ENCODE results near the gene SLC18B1. TPM values are rescaled to one million over a fixed set of nuclear protein-coding genes. Genes with fewer than 3 reads are reported as not detected.

Gene SLC18B1
- total and polyA plus RNA-seq, 2 of the 13 experiments (the other 11 are each of a cell fraction or from before 2014, with no cell fraction given), result 11.4 to 13.8 TPM

DNA sequence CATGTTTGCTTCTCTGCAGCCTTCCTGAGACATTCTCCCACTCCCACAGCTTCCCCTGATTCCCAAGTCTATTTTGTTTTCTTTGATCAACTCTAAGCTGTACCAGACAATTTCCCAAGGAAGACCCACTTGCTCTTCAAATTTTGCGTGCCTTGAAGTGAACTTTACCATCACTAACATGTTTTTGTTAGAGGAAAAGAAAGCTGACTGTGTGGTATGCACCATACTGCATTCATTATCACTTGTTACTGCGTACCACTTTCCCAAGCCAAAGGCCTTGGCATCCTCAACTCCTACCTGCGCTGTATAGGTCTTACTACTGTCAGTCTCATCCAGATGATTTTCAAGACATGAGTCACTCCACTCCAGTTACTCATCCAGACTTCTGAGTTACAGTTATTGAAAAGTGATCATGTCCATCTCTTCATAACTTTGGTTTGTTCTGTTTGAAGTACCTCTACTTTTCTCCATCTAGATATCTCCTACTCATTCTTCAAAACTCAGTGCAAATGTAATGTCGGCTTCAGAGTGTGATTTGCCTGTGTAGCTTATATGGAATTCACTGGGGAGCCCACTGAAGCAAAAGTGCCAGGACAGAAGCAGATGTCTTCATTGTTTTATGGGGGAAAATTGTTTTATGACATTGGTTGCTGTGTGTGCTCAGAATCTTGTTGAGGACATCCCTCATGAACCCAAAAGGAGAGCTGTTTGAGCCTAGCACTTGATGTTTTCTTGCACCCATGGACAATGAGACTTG, 21.1 kb upstream of the SLC18B1 start (continued):
- TF ChIP-seq, protein P1, sequence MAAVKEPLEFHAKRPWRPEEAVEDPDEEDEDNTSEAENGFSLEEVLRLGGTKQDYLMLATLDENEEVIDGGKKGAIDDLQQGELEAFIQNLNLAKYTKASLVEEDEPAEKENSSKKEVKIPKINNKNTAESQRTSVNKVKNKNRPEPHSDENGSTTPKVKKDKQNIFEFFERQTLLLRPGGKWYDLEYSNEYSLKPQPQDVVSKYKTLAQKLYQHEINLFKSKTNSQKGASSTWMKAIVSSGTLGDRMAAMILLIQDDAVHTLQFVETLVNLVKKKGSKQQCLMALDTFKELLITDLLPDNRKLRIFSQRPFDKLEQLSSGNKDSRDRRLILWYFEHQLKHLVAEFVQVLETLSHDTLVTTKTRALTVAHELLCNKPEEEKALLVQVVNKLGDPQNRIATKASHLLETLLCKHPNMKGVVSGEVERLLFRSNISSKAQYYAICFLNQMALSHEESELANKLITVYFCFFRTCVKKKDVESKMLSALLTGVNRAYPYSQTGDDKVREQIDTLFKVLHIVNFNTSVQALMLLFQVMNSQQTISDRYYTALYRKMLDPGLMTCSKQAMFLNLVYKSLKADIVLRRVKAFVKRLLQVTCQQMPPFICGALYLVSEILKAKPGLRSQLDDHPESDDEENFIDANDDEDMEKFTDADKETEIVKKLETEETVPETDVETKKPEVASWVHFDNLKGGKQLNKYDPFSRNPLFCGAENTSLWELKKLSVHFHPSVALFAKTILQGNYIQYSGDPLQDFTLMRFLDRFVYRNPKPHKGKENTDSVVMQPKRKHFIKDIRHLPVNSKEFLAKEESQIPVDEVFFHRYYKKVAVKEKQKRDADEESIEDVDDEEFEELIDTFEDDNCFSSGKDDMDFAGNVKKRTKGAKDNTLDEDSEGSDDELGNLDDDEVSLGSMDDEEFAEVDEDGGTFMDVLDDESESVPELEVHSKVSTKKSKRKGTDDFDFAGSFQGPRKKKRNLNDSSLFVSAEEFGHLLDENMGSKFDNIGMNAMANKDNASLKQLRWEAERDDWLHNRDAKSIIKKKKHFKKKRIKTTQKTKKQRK (IDR thresholded peaks at IDR 0.05; ENCODE audit: low read length), result no peak
- TF ChIP-seq, protein P2, sequence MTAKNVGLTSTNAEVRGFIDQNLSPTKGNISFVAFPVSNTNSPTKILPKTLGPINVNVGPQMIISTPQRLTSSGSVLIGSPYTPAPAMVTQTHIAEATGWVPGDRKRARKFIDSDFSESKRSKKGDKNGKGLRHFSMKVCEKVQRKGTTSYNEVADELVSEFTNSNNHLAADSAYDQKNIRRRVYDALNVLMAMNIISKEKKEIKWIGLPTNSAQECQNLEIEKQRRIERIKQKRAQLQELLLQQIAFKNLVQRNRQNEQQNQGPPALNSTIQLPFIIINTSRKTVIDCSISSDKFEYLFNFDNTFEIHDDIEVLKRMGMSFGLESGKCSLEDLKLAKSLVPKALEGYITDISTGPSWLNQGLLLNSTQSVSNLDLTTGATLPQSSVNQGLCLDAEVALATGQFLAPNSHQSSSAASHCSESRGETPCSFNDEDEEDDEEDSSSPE (CRISPR knock-in tag; IDR thresholded peaks at IDR 0.05), result no peak
- TF ChIP-seq REST (IDR thresholded peaks at IDR 0.05; ENCODE audit: borderline replicate concordance in 1 of 2, low read depth in 1 of 2, low read length in 2 of 2) (no peak), CBX5 (CRISPR knock-in tag; IDR thresholded peaks at IDR 0.05; ENCODE audit: borderline replicate concordance) (no peak), ZNF350 (CRISPR knock-in tag; IDR thresholded peaks at IDR 0.05; ENCODE audit: borderline replicate concordance, low read depth) (no peak), ZBTB3 (CRISPR knock-in tag; IDR thresholded peaks at IDR 0.05; ENCODE audit: borderline replicate concordance, low read depth) (0 out of 2 replicates have a peak, but pooled peaks have one; percentile 18), REPIN1 (CRISPR knock-in tag; IDR thresholded peaks at IDR 0.05; ENCODE audit: borderline replicate concordance, low read depth) (peak; percentile 67; the same call in 1 of the 2 replicates), PAWR (CRISPR knock-in tag; IDR thresholded peaks at IDR 0.05; ENCODE audit: borderline replicate concordance) (no peak), HOXA5 (CRISPR knock-in tag; IDR thresholded peaks at IDR 0.05) (0 out of 2 replicates have a peak, but pooled peaks have one; percentile 45), SATB2 (CRISPR knock-in tag; IDR thresholded peaks at IDR 0.05) (no peak), CREB1 (IDR thresholded peaks at IDR 0.05) (no peak), CREB1 (CRISPR knock-in tag; IDR thresholded peaks at IDR 0.05) (0 out of 2 replicates have a peak, but pooled peaks have one; percentile 26), ZNF121 (CRISPR knock-in tag; IDR thresholded peaks at IDR 0.05) (no peak), ZBTB1 (CRISPR knock-in tag; IDR thresholded peaks at IDR 0.05; ENCODE audit: borderline replicate concordance) (no peak), ZNF784 (CRISPR knock-in tag; IDR thresholded peaks at IDR 0.05; ENCODE audit: borderline replicate concordance) (0 out of 2 replicates have a peak, but pooled peaks have one; percentile 22), FOXO4 (CRISPR knock-in tag; conservative IDR thresholded peaks at IDR 0.05) (0 out of 2 replicates have a peak, but pooled peaks have one; percentile 43), CBX2 (IDR thresholded peaks at IDR 0.05; ENCODE audit: low read depth, low read length) (no peak), CBX2 (CRISPR knock-in tag; IDR thresholded peaks at IDR 0.05; ENCODE audit: low read depth) (no peak)

All from HepG2 (cell line).